Measurements from ENCODE around the gene CNPY1.

DNA sequence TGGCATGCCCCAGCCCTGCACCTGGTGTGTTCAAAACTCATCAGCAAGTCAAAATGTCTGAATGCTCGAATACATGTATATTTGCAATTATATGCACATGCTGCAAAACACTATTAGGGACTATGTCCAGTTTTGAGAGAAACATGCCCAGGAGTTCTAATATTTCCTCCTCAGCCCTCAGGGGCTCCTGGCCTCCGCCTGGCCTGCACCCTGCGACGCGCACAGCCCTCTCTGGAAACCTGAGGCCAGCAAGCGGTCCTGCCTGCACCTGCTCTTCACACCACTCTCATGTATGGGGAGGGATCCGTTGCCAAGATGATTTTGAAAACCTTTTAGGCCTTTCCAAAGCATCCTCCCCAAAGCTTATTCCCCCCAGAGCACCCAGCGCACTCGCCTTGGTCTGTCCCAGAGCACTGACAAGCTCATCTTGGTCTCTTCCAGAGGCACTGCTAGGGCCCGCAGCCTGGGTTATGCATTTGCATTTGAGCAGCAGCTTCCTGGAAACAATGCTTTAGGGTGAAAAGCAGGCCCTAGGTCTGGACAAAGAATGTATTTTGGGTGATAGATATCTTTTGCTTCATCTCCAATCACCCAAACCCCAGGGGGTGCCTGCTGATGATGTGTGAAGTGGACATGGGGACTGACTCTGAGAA lies 22.6 kb upstream of the CNPY1 start:
- TF ChIP-seq, protein P1, sequence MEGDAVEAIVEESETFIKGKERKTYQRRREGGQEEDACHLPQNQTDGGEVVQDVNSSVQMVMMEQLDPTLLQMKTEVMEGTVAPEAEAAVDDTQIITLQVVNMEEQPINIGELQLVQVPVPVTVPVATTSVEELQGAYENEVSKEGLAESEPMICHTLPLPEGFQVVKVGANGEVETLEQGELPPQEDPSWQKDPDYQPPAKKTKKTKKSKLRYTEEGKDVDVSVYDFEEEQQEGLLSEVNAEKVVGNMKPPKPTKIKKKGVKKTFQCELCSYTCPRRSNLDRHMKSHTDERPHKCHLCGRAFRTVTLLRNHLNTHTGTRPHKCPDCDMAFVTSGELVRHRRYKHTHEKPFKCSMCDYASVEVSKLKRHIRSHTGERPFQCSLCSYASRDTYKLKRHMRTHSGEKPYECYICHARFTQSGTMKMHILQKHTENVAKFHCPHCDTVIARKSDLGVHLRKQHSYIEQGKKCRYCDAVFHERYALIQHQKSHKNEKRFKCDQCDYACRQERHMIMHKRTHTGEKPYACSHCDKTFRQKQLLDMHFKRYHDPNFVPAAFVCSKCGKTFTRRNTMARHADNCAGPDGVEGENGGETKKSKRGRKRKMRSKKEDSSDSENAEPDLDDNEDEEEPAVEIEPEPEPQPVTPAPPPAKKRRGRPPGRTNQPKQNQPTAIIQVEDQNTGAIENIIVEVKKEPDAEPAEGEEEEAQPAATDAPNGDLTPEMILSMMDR (IDR thresholded peaks at IDR 0.05): no peak
- no peak for TF ChIP-seq POLR2A (IDR thresholded peaks at IDR 0.05)

Measured in thyroid gland (tissue), 4 donors.